ENCODE results near the gene ATG9A.

DNA sequence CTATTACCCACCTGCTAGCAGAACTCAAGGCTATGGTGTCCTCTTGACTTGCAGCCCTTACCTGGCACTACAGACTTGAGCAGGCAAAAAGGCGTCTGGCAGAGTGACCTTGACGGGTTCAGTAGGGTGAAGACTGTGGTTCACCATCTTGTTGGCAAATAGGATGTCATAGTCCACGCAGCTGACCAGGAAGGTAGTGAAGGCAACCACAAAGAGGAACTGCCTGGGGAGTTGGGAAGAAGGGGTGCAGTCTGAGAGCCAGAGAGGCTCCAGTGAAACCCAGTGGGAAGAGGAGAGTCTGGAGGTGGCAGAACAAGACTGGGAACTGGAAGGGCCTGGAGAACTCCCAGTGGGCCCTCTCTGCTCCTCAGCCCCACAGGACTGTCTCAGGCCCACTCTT, 4.1 kb downstream of the ATG9A start:
- TF ChIP-seq, protein P1, sequence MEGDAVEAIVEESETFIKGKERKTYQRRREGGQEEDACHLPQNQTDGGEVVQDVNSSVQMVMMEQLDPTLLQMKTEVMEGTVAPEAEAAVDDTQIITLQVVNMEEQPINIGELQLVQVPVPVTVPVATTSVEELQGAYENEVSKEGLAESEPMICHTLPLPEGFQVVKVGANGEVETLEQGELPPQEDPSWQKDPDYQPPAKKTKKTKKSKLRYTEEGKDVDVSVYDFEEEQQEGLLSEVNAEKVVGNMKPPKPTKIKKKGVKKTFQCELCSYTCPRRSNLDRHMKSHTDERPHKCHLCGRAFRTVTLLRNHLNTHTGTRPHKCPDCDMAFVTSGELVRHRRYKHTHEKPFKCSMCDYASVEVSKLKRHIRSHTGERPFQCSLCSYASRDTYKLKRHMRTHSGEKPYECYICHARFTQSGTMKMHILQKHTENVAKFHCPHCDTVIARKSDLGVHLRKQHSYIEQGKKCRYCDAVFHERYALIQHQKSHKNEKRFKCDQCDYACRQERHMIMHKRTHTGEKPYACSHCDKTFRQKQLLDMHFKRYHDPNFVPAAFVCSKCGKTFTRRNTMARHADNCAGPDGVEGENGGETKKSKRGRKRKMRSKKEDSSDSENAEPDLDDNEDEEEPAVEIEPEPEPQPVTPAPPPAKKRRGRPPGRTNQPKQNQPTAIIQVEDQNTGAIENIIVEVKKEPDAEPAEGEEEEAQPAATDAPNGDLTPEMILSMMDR (IDR thresholded peaks at IDR 0.05; ENCODE audit: low read depth, low read length): no peak
- TF ChIP-seq POLR2A (IDR thresholded peaks at IDR 0.05; ENCODE audit: extremely low read depth, insufficient read length): no peak
